ES-I3 (cell line): ENCODE data around the gene STX1B.

ENCODE experiments used
- H3K36me3 ChIP-seq: 2 replicates; pipeline ENCODE4 v1.6.1; 2013; ENCODE audit warnings: mild to moderate bottlenecking, low read length, control low read depth, moderate library complexity; ENCODE audit not compliant: insufficient read depth
- H3K4me1 ChIP-seq: 2 replicates; pipeline ENCODE4 v1.6.1; 2013; ENCODE audit warnings: mild to moderate bottlenecking, control low read depth, low read length; ENCODE audit not compliant: insufficient read depth
- H3K9ac ChIP-seq: 2 replicates; pipeline ENCODE4 v1.6.1; 2013; ENCODE audit warnings: low read depth, mild to moderate bottlenecking, low read length, moderate library complexity
- H3K9me3 ChIP-seq: 2 replicates; pipeline ENCODE4 v1.6.1; 2013; ENCODE audit warnings: mild to moderate bottlenecking, low read length, moderate library complexity; ENCODE audit not compliant: control insufficient read depth, insufficient read depth

Gene STX1B

GRCh38 chr16:30996324-30996984, 14.0 kb downstream of the STX1B start:
- H3K36me3 ChIP-seq = no peaks in the 10 kb centered on the region

GRCh38 chr16:30995927-30996323, 14.5 kb downstream of the STX1B start:
- Histone ChIP-seq H3K4me1 (peaks cover 18% of the 10 kb centered on the region; the same call in 1 of the 2 replicates), H3K36me3 (no peaks in the 10 kb centered on the region)

More at GRCh38 chr16:30996324-30996984, 14.0 kb downstream of the STX1B start:
- H3K9me3 ChIP-seq = no peaks in the 10 kb centered on the region
- H3K4me1 ChIP-seq = peaks cover 18% of the 10 kb centered on the region; the same call in 1 of the 2 replicates
- peak overlapping the region; percentile 70 for H3K9ac ChIP-seq

GRCh38 chr16:30992931-30993816, 17.3 kb downstream of the STX1B start:
- no peaks in the 10 kb centered on the region for H3K9me3 ChIP-seq
- peaks cover 4% of the 10 kb centered on the region; the same call in 1 of the 2 replicates for H3K4me1 ChIP-seq
- no peaks in the 10 kb centered on the region for H3K36me3 ChIP-seq
- no peak overlapping the region for H3K9ac ChIP-seq

More at GRCh38 chr16:30995927-30996323, 14.5 kb downstream of the STX1B start:
- Histone ChIP-seq H3K9ac (peak overlapping the region; percentile 70; the same call in 1 of the 2 replicates), H3K9me3 (no peaks in the 10 kb centered on the region)

GRCh38 chr16:30992276-30992780, 18.1 kb downstream of the STX1B start:
- H3K4me1 ChIP-seq = no peaks in the 10 kb centered on the region
- no peak overlapping the region for H3K9ac ChIP-seq
- no peaks in the 10 kb centered on the region for H3K36me3 ChIP-seq
- no peaks in the 10 kb centered on the region for H3K9me3 ChIP-seq

GRCh38 chr16:30991052-30991451, 19.4 kb downstream of the STX1B start:
- H3K4me1 ChIP-seq = no peaks in the 10 kb centered on the region
- no peaks in the 10 kb centered on the region for H3K9me3 ChIP-seq
- H3K36me3 ChIP-seq = no peaks in the 10 kb centered on the region
- H3K9ac ChIP-seq = no peak overlapping the region

GRCh38 chr16:30990105-30990504, 20.3 kb downstream of the STX1B start:
- no peaks in the 10 kb centered on the region for H3K4me1 ChIP-seq
- H3K36me3 ChIP-seq = no peaks in the 10 kb centered on the region
- H3K9ac ChIP-seq = no peak overlapping the region
- no peaks in the 10 kb centered on the region for H3K9me3 ChIP-seq

- Histone ChIP-seq H3K9ac (no peak overlapping the region), H3K4me1 (no peaks in the 10 kb centered on the region), H3K36me3 (no peaks in the 10 kb centered on the region), H3K9me3 (no peaks in the 10 kb centered on the region)
These were observed 20.9 kb downstream of the STX1B start for GRCh38 chr16:30989469-30990047.

- H3K4me1 ChIP-seq = no peaks in the 10 kb centered on the region
- H3K36me3 ChIP-seq = no peaks in the 10 kb centered on the region
- H3K9me3 ChIP-seq = no peaks in the 10 kb centered on the region
- no peak overlapping the region for H3K9ac ChIP-seq
These were observed 22.8 kb downstream of the STX1B start for GRCh38 chr16:30987581-30988190.

GRCh38 chr16:30986129-30986991, 24.1 kb downstream of the STX1B start:
- Histone ChIP-seq H3K9ac (no peak overlapping the region), H3K36me3 (no peaks in the 10 kb centered on the region), H3K9me3 (no peaks in the 10 kb centered on the region)

GRCh38 chr16:30985401-30986128, 24.9 kb downstream of the STX1B start:
- H3K9ac ChIP-seq = peak overlapping the region; percentile 52
- no peaks in the 10 kb centered on the region for H3K4me1 ChIP-seq
- H3K36me3 ChIP-seq = peaks cover 4% of the 10 kb centered on the region; the same call in 1 of the 2 replicates
- H3K9me3 ChIP-seq = no peaks in the 10 kb centered on the region

More at GRCh38 chr16:30986129-30986991, 24.1 kb downstream of the STX1B start:
- H3K4me1 ChIP-seq = no peaks in the 10 kb centered on the region

GRCh38 chr16:30984669-30985400, 25.6 kb downstream of the STX1B start, which contains the start of gene HSD3B7:
Gene HSD3B7, plus strand, starts transcription at chr16:30985207. Its CDS starts 452 bp downstream, at chr16:30985659.
- H3K9ac ChIP-seq = peak within 1 kb of the TSS; percentile 52
- H3K4me1 ChIP-seq = no peaks in the 10 kb centered on the region
- H3K9me3 ChIP-seq = no peaks in the 10 kb centered on the region
- peaks cover 4% of the 10 kb centered on the region; the same call in 1 of the 2 replicates for H3K36me3 ChIP-seq

- Histone ChIP-seq H3K36me3 (peaks cover 4% of the 10 kb centered on the region; the same call in 1 of the 2 replicates), H3K9me3 (no peaks in the 10 kb centered on the region), H3K9ac (no peak overlapping the region), H3K4me1 (no peaks in the 10 kb centered on the region)
These were observed 26.4 kb downstream of the STX1B start for GRCh38 chr16:30983898-30984610.
